ENCODE results near the gene RNF10.
"Not testable (repeated sequence)": the region's sequence is repeated elsewhere in the genome, so short reads cannot be mapped to it uniquely, and the experiment has no call there.

DNA sequence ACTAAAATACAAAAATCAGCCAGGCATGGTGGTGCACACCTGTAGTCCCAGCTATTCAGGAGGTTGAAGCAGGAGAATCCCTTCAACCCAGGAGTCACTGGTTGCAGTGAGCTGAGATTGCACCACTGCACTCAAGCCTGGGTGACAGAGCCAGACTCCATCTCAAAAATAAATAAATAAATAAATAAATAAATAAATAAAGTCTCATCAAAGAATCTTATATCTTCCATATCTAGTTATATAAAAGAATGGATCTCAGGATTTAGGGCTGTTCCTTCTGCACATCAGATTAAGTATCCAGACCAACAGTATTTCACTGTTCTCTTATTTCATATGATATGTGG, 3.8 kb upstream of the RNF10 start:
- TF ChIP-seq POLR2AphosphoS5 (IDR thresholded peaks at IDR 0.05); POLR2A (IDR thresholded peaks at IDR 0.05; ENCODE audit: low read depth): not testable (repeated sequence)
- TF ChIP-seq, protein P1, sequence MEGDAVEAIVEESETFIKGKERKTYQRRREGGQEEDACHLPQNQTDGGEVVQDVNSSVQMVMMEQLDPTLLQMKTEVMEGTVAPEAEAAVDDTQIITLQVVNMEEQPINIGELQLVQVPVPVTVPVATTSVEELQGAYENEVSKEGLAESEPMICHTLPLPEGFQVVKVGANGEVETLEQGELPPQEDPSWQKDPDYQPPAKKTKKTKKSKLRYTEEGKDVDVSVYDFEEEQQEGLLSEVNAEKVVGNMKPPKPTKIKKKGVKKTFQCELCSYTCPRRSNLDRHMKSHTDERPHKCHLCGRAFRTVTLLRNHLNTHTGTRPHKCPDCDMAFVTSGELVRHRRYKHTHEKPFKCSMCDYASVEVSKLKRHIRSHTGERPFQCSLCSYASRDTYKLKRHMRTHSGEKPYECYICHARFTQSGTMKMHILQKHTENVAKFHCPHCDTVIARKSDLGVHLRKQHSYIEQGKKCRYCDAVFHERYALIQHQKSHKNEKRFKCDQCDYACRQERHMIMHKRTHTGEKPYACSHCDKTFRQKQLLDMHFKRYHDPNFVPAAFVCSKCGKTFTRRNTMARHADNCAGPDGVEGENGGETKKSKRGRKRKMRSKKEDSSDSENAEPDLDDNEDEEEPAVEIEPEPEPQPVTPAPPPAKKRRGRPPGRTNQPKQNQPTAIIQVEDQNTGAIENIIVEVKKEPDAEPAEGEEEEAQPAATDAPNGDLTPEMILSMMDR (IDR thresholded peaks at IDR 0.05) = not testable (repeated sequence)

Measured in esophagus muscularis mucosa (tissue), 3 donors.